Glomerular visceral epithelial cell (primary cell): Measurements from ENCODE around the gene RORC.

Experiments
- DNase-seq: peaks from one replicate; pipeline ENCODE4 v3.0.0-alpha.2; 2016; ENCODE audit errors: extremely low spot score

The RORC gene

DNA sequence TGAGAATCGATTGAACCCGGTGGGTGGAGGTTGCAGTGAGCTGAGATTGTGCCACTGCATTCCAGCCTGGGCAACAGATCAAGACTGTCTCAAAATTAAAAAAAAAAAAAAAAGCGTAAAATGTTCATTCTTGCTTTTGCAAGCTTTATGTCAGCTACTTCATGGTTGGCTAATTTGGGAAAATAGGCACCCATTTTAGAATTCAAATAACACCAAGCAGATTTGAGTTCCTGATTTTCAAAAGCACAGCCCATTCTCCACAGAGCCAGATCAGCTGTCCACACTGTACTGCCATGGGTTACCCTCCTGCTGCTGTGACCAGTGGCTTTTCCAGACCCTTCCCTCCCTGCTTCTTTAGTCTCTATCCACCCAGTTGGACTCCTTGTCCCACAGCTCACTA lies 17.5 kb upstream of the RORC start:
- DNase-seq = no peak

DNA sequence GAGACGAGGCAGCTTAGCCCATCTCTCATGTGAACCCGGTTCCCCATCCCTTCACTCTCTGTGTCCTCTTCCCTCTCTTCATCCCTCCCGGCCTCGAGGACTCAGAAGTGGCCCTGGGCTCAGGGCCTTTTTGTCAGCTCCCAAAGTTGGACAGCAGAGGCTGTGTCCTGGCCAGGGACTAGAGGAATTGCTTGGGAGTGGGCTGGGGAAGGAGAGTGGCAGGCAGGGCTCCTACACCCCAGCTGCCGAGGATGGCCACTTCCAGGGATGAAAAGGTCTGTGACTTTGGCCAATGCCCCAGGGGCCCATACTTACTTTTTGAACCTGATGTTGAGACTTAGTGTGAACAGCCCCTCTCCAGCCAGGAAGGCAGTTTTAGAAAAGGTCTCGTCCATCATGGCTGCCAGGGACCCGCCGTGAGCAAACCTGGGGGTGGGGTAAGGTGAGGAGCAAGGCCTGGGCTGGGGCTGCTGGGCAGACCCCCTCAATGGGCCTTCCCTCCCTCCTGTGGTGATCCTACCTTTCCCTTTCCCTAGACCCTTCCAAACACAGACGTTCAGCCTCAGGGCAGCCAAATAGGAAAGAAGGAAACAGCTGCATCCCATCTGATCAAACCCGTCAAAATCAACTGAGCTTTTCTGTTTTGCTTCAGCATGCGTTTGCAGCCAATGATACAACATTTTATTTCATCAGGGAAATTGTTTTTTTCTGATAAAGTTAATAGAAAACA lies 16.4 kb upstream of the RORC start:
- DNase-seq = no peak

DNA sequence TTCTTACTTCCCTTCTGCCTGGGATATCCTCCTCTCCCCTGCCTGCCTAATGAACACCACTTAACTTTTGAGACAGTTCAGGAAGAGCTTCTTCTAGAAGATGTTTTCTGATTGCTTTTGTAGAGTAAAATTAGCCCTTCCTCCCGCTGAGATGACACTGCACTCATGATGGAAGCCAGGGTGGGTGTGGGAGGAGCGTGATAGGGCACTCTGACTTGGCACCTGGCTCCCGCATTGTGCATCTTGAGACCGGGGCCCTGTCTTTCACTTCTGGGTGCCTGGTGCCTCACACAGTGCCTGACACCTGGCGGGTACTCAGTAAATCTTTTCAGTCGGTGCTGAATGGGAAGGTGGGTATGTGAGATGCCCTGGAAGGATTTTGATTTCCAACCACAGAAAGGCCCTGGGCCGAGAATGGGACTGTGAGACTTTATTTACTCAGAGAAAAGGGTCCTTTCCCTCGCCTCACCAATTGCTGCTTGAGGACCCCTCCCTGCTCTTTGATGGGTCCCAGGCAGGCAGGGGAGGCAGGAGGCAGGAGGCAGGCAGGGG lies 15.2 kb upstream of the RORC start:
- DNase-seq = no peak

DNA sequence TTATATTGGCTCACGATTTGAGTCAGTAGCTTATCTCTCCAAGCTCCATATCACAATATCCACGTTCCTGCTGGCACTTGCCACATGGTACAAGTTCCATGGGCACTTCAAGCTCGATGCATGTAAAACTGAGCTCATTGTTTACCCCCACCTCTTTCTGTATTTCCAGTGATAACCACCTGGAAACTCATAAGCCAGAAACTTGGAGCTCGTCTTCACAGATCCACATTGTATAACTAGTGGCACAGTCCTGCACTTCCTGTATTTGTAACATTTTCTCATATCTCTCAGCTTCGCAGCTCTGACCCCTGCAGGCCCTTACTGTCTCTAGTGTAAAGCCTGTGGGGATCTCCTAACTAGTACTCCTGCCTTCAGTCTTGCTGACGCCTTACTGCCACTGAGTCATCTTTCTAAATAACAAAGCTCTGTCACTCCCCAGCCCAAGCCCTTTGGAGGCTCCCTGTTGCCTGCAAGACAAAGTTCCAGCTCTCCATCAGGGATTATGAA lies 14.5 kb upstream of the RORC start:
- peak; percentile 48 for DNase-seq

DNA sequence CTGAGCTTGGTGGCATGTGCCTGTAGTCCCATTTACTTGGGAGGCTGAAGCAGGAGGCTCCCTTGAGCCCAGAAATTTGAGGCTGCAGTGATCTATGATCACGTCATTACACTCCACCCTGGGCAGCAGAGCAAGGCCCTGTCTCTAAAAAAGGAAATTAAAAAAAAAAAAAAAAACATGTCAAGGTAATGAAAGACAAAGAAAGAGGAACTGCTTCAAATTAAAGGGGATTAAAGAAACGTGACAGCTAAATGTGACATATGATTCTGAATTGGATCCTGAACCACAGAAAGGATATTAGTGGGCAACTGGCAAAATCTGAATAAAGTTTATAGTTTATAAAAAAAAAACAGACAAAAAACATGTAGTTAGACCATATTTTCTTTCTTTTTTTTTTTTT lies 11.8 kb upstream of the RORC start:
- no peak for DNase-seq

DNA sequence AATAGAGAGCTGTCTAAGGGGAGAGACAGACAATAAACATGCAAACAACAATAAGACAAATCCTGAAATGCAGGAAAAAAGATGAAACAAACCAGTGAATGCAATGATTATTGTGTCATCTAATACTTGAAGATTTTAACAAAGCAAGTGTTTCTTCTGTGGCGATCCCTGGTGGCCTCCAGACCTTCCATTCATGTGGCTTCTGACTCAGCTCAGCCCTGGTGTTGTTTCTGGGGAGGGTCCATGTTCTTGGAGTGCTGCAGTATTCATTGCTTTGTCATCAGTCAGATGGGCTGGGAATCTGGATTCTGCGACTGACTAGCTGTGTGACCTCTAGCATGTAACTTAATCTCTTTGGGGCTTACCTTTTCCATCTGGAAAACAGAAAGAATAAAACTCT lies 9.5 kb upstream of the RORC start:
- peak; percentile 23 for DNase-seq

DNA sequence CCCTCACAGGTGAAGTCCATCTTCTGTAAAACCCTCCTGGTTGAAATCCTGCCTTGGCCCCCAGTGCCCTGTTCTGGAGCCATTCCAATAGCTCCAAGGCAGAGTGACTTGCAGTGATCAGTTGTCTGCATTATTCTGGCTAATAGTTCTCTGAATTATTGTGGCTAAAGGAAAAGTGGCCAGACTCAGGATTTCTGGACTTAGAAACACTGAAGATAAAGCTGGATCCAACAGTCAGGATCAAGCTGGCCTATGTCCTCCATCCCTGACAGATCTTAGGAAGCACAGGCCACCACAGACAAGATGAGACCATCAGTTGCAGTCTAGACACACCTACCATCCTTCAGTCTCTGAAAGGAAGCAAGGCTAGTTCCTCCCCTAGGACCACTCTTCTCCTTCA lies 8.8 kb upstream of the RORC start:
- no peak for DNase-seq

DNA sequence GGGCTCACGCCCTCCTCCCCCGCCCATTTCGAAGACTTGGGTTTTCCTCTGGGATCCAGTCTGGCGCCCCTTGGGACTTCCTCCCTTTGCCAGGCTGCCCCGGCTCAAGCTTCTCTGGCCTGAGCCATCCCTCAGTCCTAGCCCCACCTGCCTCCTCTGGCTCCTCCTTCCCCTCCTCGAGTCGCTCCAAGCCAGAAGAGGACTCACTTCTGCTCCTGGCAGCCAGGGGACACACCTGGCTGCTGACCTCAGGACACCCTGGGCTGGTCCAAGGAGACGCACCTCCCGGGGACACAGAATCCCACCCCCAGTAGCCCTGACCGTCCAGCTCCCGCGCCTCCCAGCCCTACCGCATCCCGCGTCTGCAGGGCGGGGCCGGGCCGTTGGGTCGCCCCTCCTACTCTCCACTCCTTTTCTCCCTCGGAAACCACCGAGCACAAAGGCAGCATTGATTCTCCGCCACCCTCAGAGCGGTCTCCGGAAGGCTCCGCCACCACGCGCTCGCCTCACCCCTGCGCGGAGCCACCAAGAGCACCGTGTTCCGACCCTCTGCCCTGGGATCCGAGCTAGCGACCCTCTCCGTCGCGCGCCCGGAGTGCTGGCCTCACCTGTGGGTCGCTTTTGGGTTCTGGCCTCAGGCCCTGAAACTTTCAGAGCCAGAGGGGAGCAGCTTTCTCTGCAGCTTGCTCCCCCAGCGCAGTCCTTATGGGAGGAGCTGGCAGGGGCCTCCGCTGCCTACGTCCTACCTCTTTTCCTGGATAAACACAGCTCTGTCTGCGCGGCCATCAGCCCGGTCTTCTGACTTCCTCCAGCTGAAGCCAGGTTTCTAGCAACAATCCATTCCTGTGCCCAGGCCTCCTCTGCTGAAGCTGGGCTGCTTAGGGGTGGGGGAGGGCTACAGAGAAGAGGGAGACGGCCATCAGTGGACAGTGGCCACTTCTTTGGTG lies 8.1 kb upstream of the RORC start, which contains the start of gene C2CD4D:
Gene C2CD4D, minus strand, starts transcription at position 364 of the 947 bp plus-strand sequence. CDS start 831 bp downstream, outside the sequence.
- no peak for DNase-seq

DNA sequence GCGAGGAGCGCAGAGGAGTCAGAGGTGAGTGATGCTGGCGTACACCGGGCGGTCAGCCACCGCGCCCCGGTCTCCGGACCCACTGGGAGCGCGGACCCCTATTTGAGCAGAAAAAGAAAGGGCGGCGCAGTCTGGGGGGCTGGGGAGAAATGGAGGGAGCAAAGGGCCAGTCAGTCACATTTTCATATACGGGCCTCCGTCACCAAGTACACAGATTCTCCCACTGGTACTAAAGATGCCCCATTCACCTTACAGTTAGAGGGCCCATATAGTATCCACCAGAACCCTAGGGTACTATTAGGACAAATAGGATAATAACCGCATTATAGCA lies 7.4 kb upstream of the RORC start:
- DNase-seq = no peak

DNA sequence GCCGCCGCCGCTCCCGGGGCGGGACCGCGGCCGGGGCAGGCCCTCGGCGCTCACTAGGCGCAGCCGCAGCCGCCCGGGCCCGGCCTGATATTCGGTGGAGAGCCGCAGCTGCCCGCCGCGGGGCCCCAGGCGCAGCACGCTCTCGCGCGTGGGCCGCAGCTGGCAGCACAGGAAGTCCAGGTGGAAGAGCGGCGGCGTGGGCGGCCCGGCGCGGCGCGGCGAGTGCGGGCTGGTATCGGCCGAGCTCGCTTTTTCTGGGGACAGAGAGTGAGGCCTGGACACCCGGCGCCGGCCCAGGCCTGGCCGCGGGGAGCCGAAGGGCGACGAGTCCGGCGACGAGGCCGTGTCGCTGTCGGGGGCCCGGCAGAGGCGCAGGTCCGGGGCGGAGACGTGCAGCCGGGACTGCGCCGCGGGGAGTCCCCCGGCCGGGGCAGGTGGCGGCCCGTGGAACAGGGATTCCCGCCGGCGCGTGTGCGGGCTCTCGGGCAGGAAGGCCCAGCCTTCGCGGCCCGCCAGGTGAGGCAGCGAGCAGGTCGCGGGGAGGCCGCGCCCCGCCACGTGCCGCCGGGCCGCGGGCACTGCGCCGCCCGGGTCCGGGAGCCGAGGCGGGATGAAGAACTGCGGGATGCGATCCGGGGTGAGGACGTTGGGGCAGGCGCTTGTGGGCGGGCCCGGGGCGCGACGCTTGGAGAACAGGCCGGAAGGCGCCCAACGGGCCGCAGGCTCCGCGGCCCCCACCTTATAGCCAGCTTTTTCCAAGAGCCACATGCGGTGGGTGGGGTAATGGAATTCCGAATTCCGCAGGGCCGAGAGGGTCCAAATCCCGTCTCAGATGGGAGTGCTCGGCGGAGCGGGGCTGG lies 6.8 kb upstream of the RORC start:
- DNase-seq = no peak

DNA sequence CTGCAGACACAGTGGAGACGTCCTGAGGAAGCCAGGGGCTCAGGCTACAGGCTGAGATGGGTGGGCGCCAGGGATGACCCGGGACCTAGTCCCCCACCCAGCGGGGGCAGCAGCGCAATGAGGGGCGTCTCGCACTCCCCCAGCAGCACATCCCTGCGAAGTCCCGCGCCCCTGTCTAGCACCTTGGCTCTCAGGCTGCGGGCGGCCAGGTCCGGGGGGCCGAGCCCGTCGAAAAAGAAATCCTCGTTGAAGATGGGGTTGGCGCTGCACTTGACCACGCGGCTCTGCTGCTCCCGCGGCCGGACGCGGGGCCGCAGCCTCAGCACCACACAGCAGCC lies 6.3 kb upstream of the RORC start:
- DNase-seq = no peak

DNA sequence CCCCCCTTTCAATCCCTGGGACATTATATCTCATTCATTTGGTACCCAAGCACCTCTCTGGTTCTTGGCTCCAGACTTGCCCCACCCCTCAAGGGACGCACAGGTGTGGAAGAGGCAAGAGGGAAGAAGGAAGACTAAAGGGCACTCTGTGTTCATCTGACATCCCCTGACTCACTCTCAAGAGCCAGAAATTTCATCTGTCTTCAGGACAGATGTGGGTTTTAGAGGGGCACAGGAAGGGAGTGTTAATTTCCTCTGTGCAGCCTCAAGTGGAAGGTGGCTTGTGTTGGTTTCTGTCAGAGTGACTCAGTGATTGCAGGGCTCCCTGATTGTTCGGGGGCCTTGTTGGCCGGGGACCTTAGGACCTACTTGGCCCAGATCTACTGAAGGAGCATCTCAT lies 5.6 kb upstream of the RORC start:
- DNase-seq = no peak

DNA sequence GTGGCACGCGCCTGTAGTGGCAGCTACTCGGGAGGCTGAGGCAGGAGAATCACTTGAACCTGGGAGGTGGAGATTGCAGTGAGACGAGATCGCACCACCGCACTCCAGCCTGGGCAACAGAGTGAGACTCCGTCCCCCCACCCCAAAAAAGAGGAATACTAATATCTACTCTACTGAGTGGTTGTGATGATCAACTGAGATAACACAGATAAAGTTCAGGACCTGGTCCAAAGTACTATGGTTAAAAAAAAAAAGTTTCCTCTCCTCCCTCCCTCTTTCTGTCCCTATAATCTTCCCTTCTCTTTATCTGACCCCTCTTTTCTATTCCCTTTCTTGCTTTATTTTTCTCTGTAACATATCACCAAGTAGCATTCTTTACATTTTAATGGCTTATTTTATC lies 4.0 kb upstream of the RORC start:
- no peak for DNase-seq

DNA sequence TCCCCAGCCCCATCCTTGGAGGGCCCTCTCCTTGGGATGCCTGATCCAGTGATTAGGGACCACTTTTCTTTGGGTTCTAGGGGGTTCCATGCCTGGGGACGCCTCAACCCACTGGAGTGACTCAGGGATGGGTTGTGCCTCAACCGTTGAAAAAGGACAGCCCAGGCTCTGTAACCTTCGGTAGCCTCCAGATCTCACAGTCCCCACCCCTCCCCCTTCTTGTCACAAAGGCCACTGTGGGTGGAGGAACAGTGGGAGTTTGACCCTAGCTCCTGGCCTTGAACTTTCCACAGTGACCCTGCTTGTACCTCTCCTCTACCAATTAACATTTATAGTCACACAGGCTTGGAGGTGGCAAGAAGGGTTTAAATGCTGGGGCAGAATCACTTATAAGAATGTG lies 2.6 kb upstream of the RORC start:
- no peak for DNase-seq

DNA sequence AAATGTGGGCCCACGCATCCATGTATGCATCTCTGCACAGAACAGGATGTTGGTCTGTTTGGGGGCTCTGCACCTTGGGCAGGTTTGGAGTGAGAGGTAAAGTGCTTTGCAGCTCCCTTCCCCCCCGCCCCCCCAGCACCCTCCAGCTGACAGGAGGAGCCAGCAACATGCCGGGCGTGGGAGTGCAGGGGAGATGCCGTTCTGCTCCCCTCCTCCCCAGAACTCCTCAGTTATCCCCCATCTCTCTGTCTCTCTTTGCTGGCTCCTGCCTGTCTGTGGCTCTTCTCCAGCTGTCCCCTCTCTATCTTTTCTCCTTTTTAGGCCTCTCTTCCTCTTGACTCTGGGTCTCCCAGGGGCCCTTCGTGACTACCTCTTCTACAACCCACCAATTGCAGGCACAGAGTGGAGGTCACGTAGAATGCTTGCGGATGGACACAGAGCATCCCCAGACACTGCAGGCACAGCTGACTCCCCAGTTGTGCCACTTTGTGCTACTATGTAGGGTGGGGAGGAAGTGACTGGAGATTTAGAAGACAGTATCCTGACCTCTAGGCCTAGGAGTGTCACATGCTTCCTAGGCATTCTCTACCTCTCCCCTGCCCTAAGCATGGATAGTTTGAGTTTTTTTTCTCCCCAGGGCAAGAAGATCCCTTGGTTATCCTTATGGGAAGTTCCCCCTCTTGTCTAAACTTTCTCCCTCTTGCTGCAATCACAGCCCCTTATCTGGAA lies 1.7 kb upstream of the RORC start:
- DNase-seq = no peak

DNA sequence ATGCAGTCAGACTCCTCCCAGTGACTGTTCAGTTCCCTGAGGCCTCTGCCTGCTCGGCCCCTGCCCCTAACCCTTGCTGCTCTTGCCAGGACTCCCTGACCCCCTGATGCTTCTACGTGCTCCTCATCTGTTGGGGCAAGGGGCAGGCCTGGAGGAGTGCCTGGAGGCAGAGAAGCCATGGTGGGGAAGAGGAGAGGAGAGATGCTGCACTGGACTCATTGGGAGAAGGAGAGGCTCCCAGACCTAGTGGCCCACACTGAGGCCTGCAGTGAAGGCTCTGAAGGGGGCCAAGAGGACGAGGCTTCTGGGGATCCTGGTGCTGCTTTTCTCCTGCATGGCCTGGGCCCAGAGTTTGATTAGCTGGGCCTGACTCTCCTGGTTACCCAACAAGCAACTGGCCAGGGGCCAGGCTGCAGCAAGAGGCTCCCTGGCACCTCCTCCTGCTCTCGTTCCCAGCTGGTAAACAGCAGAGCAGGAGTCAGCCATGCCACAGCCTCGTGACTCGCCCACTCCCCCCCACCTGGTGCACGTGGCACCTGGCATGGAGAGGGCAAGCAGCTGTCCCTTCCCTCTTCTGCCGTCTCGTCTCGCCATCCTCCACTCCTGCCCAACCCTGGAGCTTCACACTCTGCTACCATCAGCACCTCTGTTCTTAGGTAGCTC lies 847 bp upstream of the RORC start:
- peak; percentile 62 for DNase-seq

DNA sequence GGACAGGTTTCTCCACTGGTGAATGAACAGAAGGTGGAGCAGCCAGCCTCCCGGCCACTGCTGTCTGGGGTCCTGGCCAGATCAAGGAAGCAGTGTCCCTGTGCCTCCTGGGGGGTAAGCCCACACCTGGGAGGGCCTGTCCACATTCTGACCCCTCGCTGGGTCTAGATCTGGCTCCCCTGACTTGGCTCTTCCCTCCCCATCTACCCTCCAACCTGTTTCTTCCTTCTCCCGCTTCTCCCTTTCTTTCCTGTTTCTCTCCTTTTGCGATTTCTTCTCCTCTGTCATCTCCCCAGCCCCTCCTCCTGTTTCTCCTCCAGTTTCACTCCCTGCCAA lies 378 bp downstream of the RORC start:
- no peak for DNase-seq

DNA sequence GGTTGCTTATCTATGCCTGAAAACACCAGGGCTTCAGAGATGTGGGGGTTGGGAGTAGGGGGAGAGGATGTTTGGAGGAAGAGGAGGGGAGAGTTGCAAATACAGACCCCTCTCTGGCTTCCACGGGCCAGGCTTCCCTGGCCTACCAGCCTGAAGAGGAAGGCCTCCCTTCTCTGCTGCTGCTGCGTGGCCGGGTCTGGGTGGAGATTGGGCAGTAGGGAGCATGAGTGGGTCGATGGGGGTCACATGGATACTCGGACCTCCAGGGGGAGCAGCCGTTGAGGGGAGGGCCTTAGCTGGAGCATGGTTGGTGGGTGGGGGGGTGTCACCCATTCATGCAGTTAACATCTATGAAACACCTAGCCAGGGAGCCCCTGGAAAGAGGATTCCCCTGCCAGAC lies 1.5 kb downstream of the RORC start:
- no peak for DNase-seq

DNA sequence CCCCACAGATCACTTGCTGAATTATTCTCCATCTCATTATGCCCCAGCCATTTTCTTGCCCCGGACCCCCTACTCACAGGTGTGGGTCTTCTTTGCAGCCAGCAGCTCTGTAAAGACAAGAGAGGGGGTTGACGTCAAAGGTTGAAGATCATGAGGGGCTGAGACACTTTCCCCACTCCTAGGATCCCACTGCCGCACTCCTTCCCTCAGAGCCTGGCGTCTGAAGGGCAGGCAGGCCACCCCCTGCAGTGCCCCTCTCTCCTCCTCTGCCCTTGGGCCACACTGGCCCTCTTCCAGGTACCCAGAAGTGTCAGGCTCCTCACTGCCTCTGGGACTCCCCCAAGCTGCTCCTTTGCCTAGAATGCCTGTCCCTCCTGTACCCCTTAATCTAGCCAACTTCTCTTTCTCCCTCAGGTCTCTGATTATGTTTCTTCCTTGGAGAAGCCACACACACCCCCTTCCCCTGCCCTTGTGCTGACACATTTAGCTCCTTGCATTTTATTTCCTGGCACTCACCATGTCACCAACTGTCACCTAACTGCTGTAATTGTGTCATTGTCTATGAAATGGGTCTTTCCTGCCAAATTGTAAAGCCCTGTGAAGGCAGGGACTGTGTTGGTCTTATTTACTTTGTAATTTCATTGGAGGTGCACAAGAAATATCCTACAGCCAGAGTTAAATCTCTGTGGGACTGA lies 2.1 kb downstream of the RORC start:
- no peak for DNase-seq

DNA sequence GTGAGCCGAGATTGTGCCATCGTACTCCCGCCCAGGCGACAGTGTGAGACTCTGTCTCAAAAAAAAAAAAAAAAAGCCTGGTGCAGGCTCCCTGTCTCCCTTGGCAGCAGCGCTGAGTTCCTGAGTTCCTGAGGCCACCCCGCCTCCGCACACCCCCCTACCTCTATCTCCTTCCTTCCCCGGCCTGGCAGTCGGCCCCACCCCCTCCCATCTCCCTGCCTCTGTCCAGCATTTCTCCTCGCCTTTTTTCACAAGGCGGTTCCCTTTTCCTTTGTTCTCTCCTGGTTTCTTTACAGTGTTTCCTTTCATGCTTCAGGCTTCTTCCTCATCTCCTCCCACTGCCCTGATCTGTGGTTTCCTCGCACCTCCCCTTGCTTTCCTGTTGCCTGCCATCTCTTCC lies 2.7 kb downstream of the RORC start:
- peak; percentile 10 for DNase-seq
